ENCODE results near the gene LIFR. TPM values are rescaled to one million over a fixed set of nuclear protein-coding genes. Genes with fewer than 3 reads are reported as not detected.

The LIFR gene
- total and polyA plus RNA-seq, 2 donors (not counting 3 experiments of a cell fraction or from before 2014, with no cell fraction given), result 4.1 to 36.4 TPM

- Histone ChIP-seq H3K4me1 (ENCODE audit: control insufficient read depth, extremely low read depth, insufficient read depth, low read length) (no peaks in the 10 kb centered on the region), H3K9ac (replicated peaks; ENCODE audit: extremely low read depth, insufficient read depth, low read length) (no peak overlapping the region), H2AFZ (ENCODE audit: low read depth, low read length) (no peak overlapping the region), H3K27ac (ENCODE audit: insufficient read depth, low read depth, low read length) (no peak overlapping the region), H3K4me3 (replicated peaks in 1 of 3; ENCODE audit: insufficient read depth in 1 of 3, low read depth in 1 of 3, low read length in 3 of 3) (no peak overlapping the region), H3K4me2 (ENCODE audit: insufficient read depth, low read length) (no peak overlapping the region), H3K79me2 (ENCODE audit: control insufficient read depth, insufficient read depth, low read length) (no peaks in the 10 kb centered on the region), H3K9me3 (replicated peaks; ENCODE audit: control insufficient read depth, insufficient read depth, low read length) (no peaks in the 10 kb centered on the region), H4K20me1 (replicated peaks; ENCODE audit: control insufficient read depth, extremely low read depth, insufficient read depth, low read length) (no peaks in the 10 kb centered on the region), H3K9me1 (replicated peaks; ENCODE audit: control insufficient read depth, extremely low read depth, insufficient read depth, low read length) (no peaks in the 10 kb centered on the region), H3K27me3 (ENCODE audit: control insufficient read depth in 2 of 2, insufficient read depth in 2 of 2, low read length in 2 of 2) (peaks cover 4 to 13% of the 10 kb centered on the region in 2 experiments), H3K36me3 (ENCODE audit: control insufficient read depth in 2 of 2, extremely low read depth in 1 of 2, insufficient read depth in 2 of 2, low read length in 2 of 2) (no peaks in the 10 kb centered on the region)
- ChIA-PET POLR2A (no interaction called here), CTCF (interaction anchor here (1.5 kb wide), 1 partner anchor 140 kb away, joined by 7 read pairs; no protein-coding TSS in a partner anchor)
- no peak for FAIRE-seq
- DNase-seq (ENCODE audit: low read depth, low spot score), result no peak
- BruUV-seq (replicated peaks), result no TSS peak
- dilution Hi-C loops (cut with MboI; ENCODE audit: extremely low pct_ligation_motif_present, low sequenced_read_pairs) (no loop called here), intact Hi-C loops (cut with micrococcal nuclease) (no loop called here)
- no peak for TF ChIP-seq MAX (IDR thresholded peaks at IDR 0.05; ENCODE audit: insufficient read depth, insufficient read length)
- TF ChIP-seq CTCF (IDR thresholded peaks at IDR 0.05; ENCODE audit: extremely low read depth in 1 of 2, insufficient read depth in 1 of 2, low read depth in 1 of 2, low read length in 2 of 2), result no peak
- TF ChIP-seq POLR2AphosphoS5 (IDR thresholded peaks at IDR 0.05; ENCODE audit: insufficient read depth, low read depth, low read length), result no peak
- no peak for TF ChIP-seq FOS (IDR thresholded peaks at IDR 0.05; ENCODE audit: borderline replicate concordance, insufficient read depth, low read length)
- no peak for TF ChIP-seq MYC (IDR thresholded peaks at IDR 0.05; ENCODE audit: low read depth, low read length)
- no peak for TF ChIP-seq GATA2 (IDR thresholded peaks at IDR 0.05; ENCODE audit: insufficient read depth, insufficient read length, low read depth, low read length)
- TF ChIP-seq POLR2A (IDR thresholded peaks at IDR 0.05; ENCODE audit: low read depth, low read length), result no peak
- TF ChIP-seq JUN (IDR thresholded peaks at IDR 0.05; ENCODE audit: borderline replicate concordance, insufficient read depth, insufficient read length, low read depth), result no peak
- no peak for TF ChIP-seq EZH2 (IDR thresholded peaks at IDR 0.05; ENCODE audit: borderline replicate concordance, low read depth, low read length, severe bottlenecking)
Observed at GRCh38 chr5:38581597-38581996, 25.2 kb upstream of the LIFR start.
